Activated CD4-positive, CD25-positive, alpha-beta regulatory T cell (primary cell): ENCODE results near the gene HRAS.

Source experiments
- DNase-seq, 4 experiments: peaks; one replicate each; lab custom pipeline; 2025; lab: John Stamatoyannopoulos, UW

The HRAS gene

GRCh38 chr11:507727-508515, 27.5 kb downstream of the HRAS start:
- DNase-seq: no peak

GRCh38 chr11:506995-507726, 28.2 kb downstream of the HRAS start, which contains the start of gene RNH1:
Gene RNH1 (minus strand): TSS chr11:507242. CDS start chr11:502162, 5,080 bp downstream.
- peak; percentile 98 to 100 (median 99) for DNase-seq

- DNase-seq: peak; percentile 92 to 97 (median 95)
Observed at GRCh38 chr11:506238-506994, 29.0 kb downstream of the HRAS start.

- no peak for DNase-seq
Observed at GRCh38 chr11:504994-505344, 30.4 kb downstream of the HRAS start.

- DNase-seq: no peak
Observed at GRCh38 chr11:504053-504993, 31.1 kb downstream of the HRAS start.

- no peak for DNase-seq
Observed at GRCh38 chr11:503179-503981, 32.0 kb downstream of the HRAS start.

- DNase-seq: no peak
Observed at GRCh38 chr11:502288-503178, 32.8 kb downstream of the HRAS start.

- no peak for DNase-seq
Observed at GRCh38 chr11:501683-502287, 33.6 kb downstream of the HRAS start.

- DNase-seq: no peak
Observed at GRCh38 chr11:501001-501682, 34.2 kb downstream of the HRAS start.

GRCh38 chr11:499201-500076, 35.9 kb downstream of the HRAS start:
- no peak for DNase-seq

- no peak for DNase-seq
Observed at GRCh38 chr11:498297-499181, 36.8 kb downstream of the HRAS start.

- no peak for DNase-seq
Observed at GRCh38 chr11:497565-498296, 37.6 kb downstream of the HRAS start.

GRCh38 chr11:496834-497564, 38.4 kb downstream of the HRAS start:
- DNase-seq: no peak

GRCh38 chr11:495537-495931, 39.8 kb downstream of the HRAS start:
- DNase-seq: no peak
